Inferior parietal cortex (tissue), 1 donor: ENCODE measurements around the gene OR4Q3.
"Not testable (repeated sequence)": the region's sequence is repeated elsewhere in the genome, so short reads cannot be mapped to it uniquely, and the experiment has no call there.

Experiments used
- DNase-seq: peaks from one replicate; pipeline ENCODE4 v3.0.0-alpha.2; 2016; ENCODE audit errors: extremely low spot score

Gene OR4Q3

GRCh38 chr14:19743256-19743655 lies at the start of gene OR4Q3:
Gene OR4Q3 (plus strand): TSS chr14:19743571.
- DNase-seq, result no peak

GRCh38 chr14:19729359-19729758 lies 14.0 kb upstream of the OR4Q3 start:
- DNase-seq, result no peak

- no peak for DNase-seq
Measured at GRCh38 chr14:19729763-19730162, 13.6 kb upstream of the OR4Q3 start.

GRCh38 chr14:19733893-19734292 lies 9.5 kb upstream of the OR4Q3 start:
- not testable (repeated sequence) for DNase-seq

- DNase-seq, result not testable (repeated sequence)
Measured at GRCh38 chr14:19752316-19752715, 8.9 kb downstream of the OR4Q3 start.

GRCh38 chr14:19754172-19754571 lies 10.8 kb downstream of the OR4Q3 start:
- DNase-seq, result no peak

GRCh38 chr14:19771491-19771890 lies 28.1 kb downstream of the OR4Q3 start:
- DNase-seq, result not testable (repeated sequence)

GRCh38 chr14:19771895-19772430 lies 28.6 kb downstream of the OR4Q3 start:
- no peak for DNase-seq

GRCh38 chr14:19772454-19772853 lies 29.1 kb downstream of the OR4Q3 start:
- not testable (repeated sequence) for DNase-seq

- not testable (repeated sequence) for DNase-seq
Measured at GRCh38 chr14:19773204-19773603, 29.8 kb downstream of the OR4Q3 start, which contains the start of gene OR4M1. Gene OR4M1 (plus strand): TSS chr14:19773504. CDS start chr14:19780323, 6,819 bp downstream.

- no peak for DNase-seq
Measured at GRCh38 chr14:19775587-19775986, 32.2 kb downstream of the OR4Q3 start.

GRCh38 chr14:19785848-19786247 lies 42.5 kb downstream of the OR4Q3 start:
- DNase-seq, result not testable (repeated sequence)

GRCh38 chr14:19787318-19787717 lies 43.9 kb downstream of the OR4Q3 start:
- DNase-seq, result not testable (repeated sequence)

GRCh38 chr14:19788150-19788549 lies 44.8 kb downstream of the OR4Q3 start:
- not testable (repeated sequence) for DNase-seq

- DNase-seq, result not testable (repeated sequence)
Measured at GRCh38 chr14:19796520-19797108, 53.2 kb downstream of the OR4Q3 start.
